HEK293 (cell line): ENCODE results near the gene SPIRE1.

Source experiments
- CTCF ChIA-PET: fragments of 350-600 bp; formaldehyde crosslinking; extraction: SDS; loops from one replicate; lab custom pipeline; 2021; ENCODE audit warnings: antibody characterized with exemption; lab: Yijun Ruan, JAX
- POLR2A ChIA-PET: fragments of 300-600 bp; formaldehyde crosslinking; extraction: SDS; loops from one replicate; lab custom pipeline; 2020; ENCODE audit warnings: antibody characterized with exemption, inconsistent platforms; lab: Yijun Ruan, JAX
- H3K27ac ChIP-seq: fragments of 200-500 bp; sonication (Bioruptor generic); 2 replicates; pipeline ENCODE4 v1.5.1; 2014; ENCODE audit warnings: low read depth, low read length, control low read depth, inconsistent platforms; ENCODE audit errors: extremely low read depth
- H3K36me3 ChIP-seq, 2 experiments: fragments of 200-500 bp in 1 of 2; sonication (Bioruptor generic) in 1 of 2; 1 replicate in 1 of 2; 2 replicates in 1 of 2; pipeline ENCODE4 v1.5.1; 2014 to 2017; ENCODE audit warnings: inconsistent platforms in 2 of 2, low read length in 2 of 2; ENCODE audit not compliant: control insufficient read depth in 2 of 2, insufficient read depth in 1 of 2
- H3K4me1 ChIP-seq: fragments of 200-500 bp; sonication (Bioruptor generic); 2 replicates; pipeline ENCODE4 v1.5.1; 2014; ENCODE audit warnings: mild to moderate bottlenecking, low read length, inconsistent platforms; ENCODE audit not compliant: control insufficient read depth, insufficient read depth
- H3K4me3 ChIP-seq: 2 replicates; pipeline ENCODE4 v1.5.1; 2011; ENCODE audit warnings: low read depth, mild to moderate bottlenecking, control low read depth, low read length, moderate library complexity
- H3K9me3 ChIP-seq: fragments of 200-500 bp; sonication (Bioruptor generic); 2 replicates; pipeline ENCODE4 v1.5.1; 2014; ENCODE audit warnings: low read depth, low read length, inconsistent platforms; ENCODE audit not compliant: control insufficient read depth, insufficient read depth
- ELK4 ChIP-seq: IDR thresholded peaks from 2 replicates; pipeline ENCODE4 v1.6.1; 2011; ENCODE audit warnings: mild to moderate bottlenecking, low read depth, low read length, borderline replicate concordance
- GLI2 ChIP-seq: fragments of 450-650 bp; formaldehyde crosslinking; IDR thresholded peaks from 2 replicates; pipeline ENCODE4; 2017; ENCODE audit warnings: missing biosample characterization, missing genetic modification characterization, low read depth, borderline replicate concordance
- GLI4 ChIP-seq: fragments of 450-650 bp; formaldehyde crosslinking; IDR thresholded peaks from 2 replicates; pipeline ENCODE4 v1.5.1; 2016; ENCODE audit warnings: missing biosample characterization, missing genetic modification characterization
- KLF10 ChIP-seq: fragments of 450-650 bp; IDR thresholded peaks from 2 replicates; pipeline ENCODE4 v1.5.1; 2018; ENCODE audit warnings: missing biosample characterization, mild to moderate bottlenecking, missing genetic modification characterization
- SCRT1 ChIP-seq: fragments of 450-650 bp; formaldehyde crosslinking; IDR thresholded peaks from 2 replicates; pipeline ENCODE4 v1.5.1; 2016; ENCODE audit warnings: missing biosample characterization, missing genetic modification characterization, borderline replicate concordance
- SCRT2 ChIP-seq: fragments of 450-650 bp; formaldehyde crosslinking; IDR thresholded peaks from 2 replicates; pipeline ENCODE4 v1.5.1; 2016; ENCODE audit warnings: missing biosample characterization, missing genetic modification characterization
- SP2 ChIP-seq: fragments of 450-650 bp; formaldehyde crosslinking; IDR thresholded peaks from 2 replicates; pipeline ENCODE4 v1.5.1; 2016; ENCODE audit warnings: missing biosample characterization, missing genetic modification characterization
- SP7 ChIP-seq: fragments of 450-650 bp; formaldehyde crosslinking; IDR thresholded peaks from 2 replicates; pipeline ENCODE4 v1.5.1; 2016; ENCODE audit warnings: missing biosample characterization, missing genetic modification characterization
- TCF7L2 ChIP-seq: IDR thresholded peaks from 2 replicates; pipeline ENCODE4 v1.6.1; 2011; ENCODE audit warnings: low read depth, mild to moderate bottlenecking, inconsistent platforms, low read length, moderate library complexity, borderline replicate concordance
- ZFHX2 ChIP-seq: fragments of 450-650 bp; formaldehyde crosslinking; conservative IDR thresholded peaks from 2 replicates; pipeline ENCODE4 v1.5.1; 2016; ENCODE audit warnings: missing biosample characterization, missing genetic modification characterization
- ZNF221 ChIP-seq: fragments of 450-650 bp; formaldehyde crosslinking; IDR thresholded peaks from 2 replicates; pipeline ENCODE4 v1.5.1; 2017; ENCODE audit warnings: missing biosample characterization, missing genetic modification characterization, borderline replicate concordance
- ZNF302 ChIP-seq: fragments of 450-650 bp; formaldehyde crosslinking; IDR thresholded peaks from 2 replicates; pipeline ENCODE4 v1.5.1; 2016; ENCODE audit warnings: missing biosample characterization, missing genetic modification characterization, low read depth
- ZNF610 ChIP-seq: fragments of 450-650 bp; formaldehyde crosslinking; IDR thresholded peaks from 2 replicates; pipeline ENCODE4 v1.5.1; 2016; ENCODE audit warnings: missing biosample characterization, missing genetic modification characterization, borderline replicate concordance
- ZNF843 ChIP-seq: fragments of 450-650 bp; formaldehyde crosslinking; IDR thresholded peaks from 2 replicates; pipeline ENCODE4 v1.5.1; 2016; ENCODE audit warnings: missing biosample characterization, missing genetic modification characterization
- ZSCAN16 ChIP-seq: fragments of 450-650 bp; formaldehyde crosslinking; IDR thresholded peaks from 2 replicates; pipeline ENCODE4 v1.5.1; 2016; ENCODE audit warnings: missing biosample characterization, missing genetic modification characterization
- ZSCAN18 ChIP-seq: fragments of 450-650 bp; formaldehyde crosslinking; IDR thresholded peaks from 2 replicates; pipeline ENCODE4 v1.5.1; 2016; ENCODE audit warnings: missing biosample characterization, missing genetic modification characterization
- ZXDB ChIP-seq: fragments of 450-650 bp; formaldehyde crosslinking; IDR thresholded peaks from 2 replicates; pipeline ENCODE4 v1.5.1; 2016; ENCODE audit warnings: missing biosample characterization, missing genetic modification characterization
- TF ChIP-seq, protein P1 (sequence below): fragments of 450-650 bp; formaldehyde crosslinking; IDR thresholded peaks from 2 replicates; pipeline ENCODE4 v1.5.1; 2017; ENCODE audit warnings: missing biosample characterization, missing genetic modification characterization
- TF ChIP-seq, protein P2 (sequence below): fragments of 450-650 bp; formaldehyde crosslinking; IDR thresholded peaks from 2 replicates; pipeline ENCODE4 v1.5.1; 2016; ENCODE audit warnings: missing biosample characterization, missing genetic modification characterization
- TF ChIP-seq, protein P3 (sequence below): fragments of 450-650 bp; formaldehyde crosslinking; IDR thresholded peaks from 2 replicates; pipeline ENCODE4 v1.5.1; 2017; ENCODE audit warnings: missing biosample characterization, missing genetic modification characterization
- TF ChIP-seq, protein P4 (sequence below): fragments of 450-650 bp; formaldehyde crosslinking; IDR thresholded peaks from 2 replicates; pipeline ENCODE4 v1.5.1; 2016; ENCODE audit warnings: missing biosample characterization, missing genetic modification characterization

The SPIRE1 gene

GRCh38 chr18:12532661-12533060 lies 125.2 kb downstream of the SPIRE1 start (continued):
- TF ChIP-seq, protein P1, sequence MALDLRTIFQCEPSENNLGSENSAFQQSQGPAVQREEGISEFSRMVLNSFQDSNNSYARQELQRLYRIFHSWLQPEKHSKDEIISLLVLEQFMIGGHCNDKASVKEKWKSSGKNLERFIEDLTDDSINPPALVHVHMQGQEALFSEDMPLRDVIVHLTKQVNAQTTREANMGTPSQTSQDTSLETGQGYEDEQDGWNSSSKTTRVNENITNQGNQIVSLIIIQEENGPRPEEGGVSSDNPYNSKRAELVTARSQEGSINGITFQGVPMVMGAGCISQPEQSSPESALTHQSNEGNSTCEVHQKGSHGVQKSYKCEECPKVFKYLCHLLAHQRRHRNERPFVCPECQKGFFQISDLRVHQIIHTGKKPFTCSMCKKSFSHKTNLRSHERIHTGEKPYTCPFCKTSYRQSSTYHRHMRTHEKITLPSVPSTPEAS (tag by site-specific recombination), result no peak

GRCh38 chr18:12531749-12532148 lies 126.2 kb downstream of the SPIRE1 start:
- ChIA-PET CTCF (interaction anchor here (0.7 to 2.1 kb wide), 7 partner anchors 9 to 142 kb away, joined by 3 to 7 read pairs (median 5); no protein-coding TSS in a partner anchor), POLR2A (no interaction called here)
- Histone ChIP-seq H3K9me3 (no peaks in the 10 kb centered on the region), H3K4me1 (peaks cover 15% of the 10 kb centered on the region), H3K27ac (no peak overlapping the region), H3K36me3 (no peaks in the 10 kb centered on the region), H3K4me3 (no peak overlapping the region)
- peak; percentile 55; the same call in 1 of the 2 replicates for TF ChIP-seq SCRT1 (tag by site-specific recombination)
- peak; percentile 36; the same call in 1 of the 2 replicates for TF ChIP-seq SCRT2 (tag by site-specific recombination)
- peak; percentile 45; the same call in 1 of the 2 replicates for TF ChIP-seq TCF7L2
- no peak for TF ChIP-seq ZNF610
- TF ChIP-seq, protein P2, sequence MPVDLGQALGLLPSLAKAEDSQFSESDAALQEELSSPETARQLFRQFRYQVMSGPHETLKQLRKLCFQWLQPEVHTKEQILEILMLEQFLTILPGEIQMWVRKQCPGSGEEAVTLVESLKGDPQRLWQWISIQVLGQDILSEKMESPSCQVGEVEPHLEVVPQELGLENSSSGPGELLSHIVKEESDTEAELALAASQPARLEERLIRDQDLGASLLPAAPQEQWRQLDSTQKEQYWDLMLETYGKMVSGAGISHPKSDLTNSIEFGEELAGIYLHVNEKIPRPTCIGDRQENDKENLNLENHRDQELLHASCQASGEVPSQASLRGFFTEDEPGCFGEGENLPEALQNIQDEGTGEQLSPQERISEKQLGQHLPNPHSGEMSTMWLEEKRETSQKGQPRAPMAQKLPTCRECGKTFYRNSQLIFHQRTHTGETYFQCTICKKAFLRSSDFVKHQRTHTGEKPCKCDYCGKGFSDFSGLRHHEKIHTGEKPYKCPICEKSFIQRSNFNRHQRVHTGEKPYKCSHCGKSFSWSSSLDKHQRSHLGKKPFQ, result no peak
- peak; percentile 43; the same call in 1 of the 2 replicates for TF ChIP-seq SP7 (tag by site-specific recombination)
- TF ChIP-seq ZXDB (tag by site-specific recombination), result peak; percentile 24; the same call in 1 of the 2 replicates
- TF ChIP-seq KLF10 (tag by site-specific recombination), result no peak
- no peak for TF ChIP-seq ZSCAN16 (tag by site-specific recombination)
- no peak for TF ChIP-seq ZNF302 (tag by site-specific recombination)
- no peak for TF ChIP-seq ZNF221 (tag by site-specific recombination)
- TF ChIP-seq, protein P3, sequence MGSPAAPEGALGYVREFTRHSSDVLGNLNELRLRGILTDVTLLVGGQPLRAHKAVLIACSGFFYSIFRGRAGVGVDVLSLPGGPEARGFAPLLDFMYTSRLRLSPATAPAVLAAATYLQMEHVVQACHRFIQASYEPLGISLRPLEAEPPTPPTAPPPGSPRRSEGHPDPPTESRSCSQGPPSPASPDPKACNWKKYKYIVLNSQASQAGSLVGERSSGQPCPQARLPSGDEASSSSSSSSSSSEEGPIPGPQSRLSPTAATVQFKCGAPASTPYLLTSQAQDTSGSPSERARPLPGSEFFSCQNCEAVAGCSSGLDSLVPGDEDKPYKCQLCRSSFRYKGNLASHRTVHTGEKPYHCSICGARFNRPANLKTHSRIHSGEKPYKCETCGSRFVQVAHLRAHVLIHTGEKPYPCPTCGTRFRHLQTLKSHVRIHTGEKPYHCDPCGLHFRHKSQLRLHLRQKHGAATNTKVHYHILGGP (tag by site-specific recombination), result peak; percentile 57; the same call in 1 of the 2 replicates
- peak; percentile 26; the same call in 1 of the 2 replicates for TF ChIP-seq ZNF843 (tag by site-specific recombination)
- TF ChIP-seq GLI4 (tag by site-specific recombination), result no peak
- TF ChIP-seq GLI2 (tag by site-specific recombination), result no peak

DNA sequence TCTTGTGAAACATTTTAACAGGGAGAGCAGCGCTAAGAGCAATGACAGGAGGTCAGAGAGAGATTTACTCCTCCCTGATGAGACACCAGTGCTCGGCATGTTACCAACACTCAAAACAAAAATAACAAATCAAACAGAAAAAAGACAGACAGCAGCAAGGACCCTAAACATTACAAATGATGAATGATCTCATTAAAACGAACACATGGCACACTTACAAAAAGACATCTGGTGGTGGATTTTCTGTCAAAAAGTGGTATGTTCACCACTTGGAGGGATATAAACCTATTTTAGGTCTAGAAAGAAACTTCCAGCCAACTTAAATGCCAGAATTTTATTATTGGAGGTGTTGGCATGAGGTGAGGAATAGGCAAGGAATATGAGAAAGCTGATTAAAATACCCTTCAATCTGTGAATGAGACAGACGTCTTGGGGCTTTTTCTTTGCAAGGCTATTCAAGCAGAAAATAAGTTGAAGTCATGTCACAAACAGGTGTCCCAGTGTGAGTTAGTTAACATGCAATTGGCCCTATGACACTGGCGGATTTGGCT lies 137.4 kb downstream of the SPIRE1 start:
- Histone ChIP-seq H3K4me1 (peaks cover 24% of the 10 kb centered on the region), H3K4me3 (no peak overlapping the region), H3K27ac (peak overlapping the region; percentile 37; the same call in 1 of the 2 replicates), H3K36me3 (no peaks in the 10 kb centered on the region), H3K9me3 (no peaks in the 10 kb centered on the region)
- CTCF ChIA-PET, result interaction anchor here (0.6 to 1.9 kb wide), 8 partner anchors 10 to 192 kb away, joined by 3 to 7 read pairs (median 5); no protein-coding TSS in a partner anchor
- POLR2A ChIA-PET, result no interaction called here
- TF ChIP-seq SP2 (tag by site-specific recombination) (peak; percentile 27; the same call in 1 of the 2 replicates), ELK4 (no peak), ZFHX2 (tag by site-specific recombination) (no peak), TCF7L2 (no peak), ZSCAN18 (tag by site-specific recombination) (no peak)
- TF ChIP-seq, protein P4, sequence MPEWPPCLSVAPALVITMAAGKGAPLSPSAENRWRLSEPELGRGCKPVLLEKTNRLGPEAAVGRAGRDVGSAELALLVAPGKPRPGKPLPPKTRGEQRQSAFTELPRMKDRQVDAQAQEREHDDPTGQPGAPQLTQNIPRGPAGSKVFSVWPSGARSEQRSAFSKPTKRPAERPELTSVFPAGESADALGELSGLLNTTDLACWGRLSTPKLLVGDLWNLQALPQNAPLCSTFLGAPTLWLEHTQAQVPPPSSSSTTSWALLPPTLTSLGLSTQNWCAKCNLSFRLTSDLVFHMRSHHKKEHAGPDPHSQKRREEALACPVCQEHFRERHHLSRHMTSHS (tag by site-specific recombination), result peak; percentile 39; the same call in 1 of the 2 replicates
